Epithelial cell of proximal tubule (primary cell): ENCODE measurements around the gene SIRT7. TPM values are rescaled to one million over a fixed set of nuclear protein-coding genes. Genes with fewer than 3 reads are reported as not detected.

Experiments
- DNase-seq: peaks from one replicate; pipeline ENCODE4 v3.0.0-alpha.2; 2011; ENCODE audit warnings: low read depth
- H3K4me3 ChIP-seq: 2 replicates; pipeline ENCODE4 v1.5.1; 2011; ENCODE audit warnings: low read depth, mild to moderate bottlenecking, low read length
- CTCF ChIP-seq: conservative IDR thresholded peaks from 2 replicates; pipeline ENCODE4 v1.5.1; 2012; ENCODE audit warnings: low read depth, mild to moderate bottlenecking, low read length
- total RNA-seq: library from RNA; depleted of rRNA; stranded (reverse); fragments of >200 nt; gene quantifications from 2 replicates; pipeline ENCODE4 v1.2.3, GENCODE V29; 2015

SIRT7 gene
- total RNA-seq, 1 donor from 2014 or later = 38.1 TPM

DNA sequence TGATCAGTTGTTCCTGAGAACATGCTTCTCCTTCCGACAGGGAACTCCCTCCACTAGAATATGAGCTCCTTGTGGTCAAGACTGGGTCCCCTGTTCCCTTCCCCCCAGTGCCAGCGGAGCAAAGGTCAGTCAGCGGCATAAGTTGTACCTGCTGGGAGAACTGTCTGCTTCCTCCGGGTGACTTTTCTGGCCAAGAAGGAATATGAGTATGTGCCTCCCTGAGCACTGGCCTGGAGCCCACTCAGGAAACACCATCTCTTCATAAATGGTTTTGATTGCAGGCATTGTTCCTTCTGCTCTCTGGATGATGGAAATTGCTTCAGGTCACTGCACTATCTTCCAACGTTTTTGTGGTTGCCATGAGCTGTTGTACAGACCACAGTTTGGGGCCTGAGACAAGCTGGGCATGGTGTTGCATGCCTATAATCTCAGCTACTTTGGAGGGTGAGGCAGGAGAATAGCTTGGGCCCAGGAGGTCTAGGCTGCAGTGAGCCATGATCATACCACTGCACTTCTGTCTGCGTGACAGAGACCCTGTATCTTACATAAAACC, 54.8 kb downstream of the SIRT7 start:
- no peak for DNase-seq
- no peak for TF ChIP-seq CTCF
- no peak overlapping the region for H3K4me3 ChIP-seq

Other genes with a start within 250 kb of the SIRT7 start
- 43.5 and 59.0 TPM in 2 replicates for gene ARL16, start 234.4 kb downstream of the SIRT7 start, total RNA-seq
- gene HGS, start 234.2 kb downstream of the SIRT7 start, total RNA-seq = 122 and 144 TPM in 2 replicates
- 127 and 218 TPM in 2 replicates for gene MRPL12, start 214.8 kb downstream of the SIRT7 start, total RNA-seq
- gene SLC25A10, start 205.9 kb downstream of the SIRT7 start, total RNA-seq = 60.1 and 98.6 TPM in 2 replicates
- gene GCGR, start 114.0 kb downstream of the SIRT7 start, total RNA-seq = not detected in 2 replicates
- gene MCRIP1, start 84.9 kb downstream of the SIRT7 start, total RNA-seq = 111 and 153 TPM in 2 replicates
- gene PPP1R27, start 83.1 kb downstream of the SIRT7 start, total RNA-seq = 0.17 and 0.36 TPM in 2 replicates
- gene P4HB, start 57.6 kb downstream of the SIRT7 start, total RNA-seq = 932 and 1,272 TPM in 2 replicates
- 272 and 414 TPM in 2 replicates for gene ARHGDIA, start 46.8 kb downstream of the SIRT7 start, total RNA-seq
- 179 and 367 TPM in 2 replicates for gene ALYREF, start 26.6 kb downstream of the SIRT7 start, total RNA-seq
- 280 and 313 TPM in 2 replicates for gene ANAPC11, start 26.5 kb downstream of the SIRT7 start, total RNA-seq
- 0.58 and 2.6 TPM in 2 replicates for gene NPB, start 15.9 kb downstream of the SIRT7 start, total RNA-seq
- 24.3 and 95.4 TPM in 2 replicates for gene PCYT2, start 6.8 kb downstream of the SIRT7 start, total RNA-seq
- gene MAFG, start 9.6 kb upstream of the SIRT7 start, total RNA-seq = 16.1 and 18.5 TPM in 2 replicates
- gene PYCR1, start 19.1 kb upstream of the SIRT7 start, total RNA-seq = 54.3 and 109 TPM in 2 replicates
- not detected in 2 replicates for gene MYADML2, start 29.1 kb upstream of the SIRT7 start, total RNA-seq
- gene NOTUM, start 43.0 kb upstream of the SIRT7 start, total RNA-seq = not detected in 2 replicates
- gene ASPSCR1, start 59.5 kb upstream of the SIRT7 start, total RNA-seq = 20.1 and 22.7 TPM in 2 replicates
- 158 and 228 TPM in 2 replicates for gene CENPX, start 104.7 kb upstream of the SIRT7 start, total RNA-seq
- gene LRRC45, start 105.1 kb upstream of the SIRT7 start, total RNA-seq = 44.5 and 44.6 TPM in 2 replicates
- gene RAC3, start 113.5 kb upstream of the SIRT7 start, total RNA-seq = 52.9 and 60.0 TPM in 2 replicates
- gene DCXR, start 119.5 kb upstream of the SIRT7 start, total RNA-seq = 85.4 and 93.1 TPM in 2 replicates
- gene RFNG, start 133.6 kb upstream of the SIRT7 start, total RNA-seq = 35.8 and 38.8 TPM in 2 replicates
- 105 and 200 TPM in 2 replicates for gene GPS1, start 133.7 kb upstream of the SIRT7 start, total RNA-seq
- gene DUS1L, start 147.6 kb upstream of the SIRT7 start, total RNA-seq = 126 and 154 TPM in 2 replicates
- gene FASN, start 180.1 kb upstream of the SIRT7 start, total RNA-seq = 94.7 and 224 TPM in 2 replicates